ENCODE measurements around the gene SH3D21. TPM values are rescaled to one million over a fixed set of nuclear protein-coding genes. Genes with fewer than 3 reads are reported as not detected.

The SH3D21 gene
- 19.0 and 20.4 TPM in 2 replicates for total RNA-seq

GRCh38 chr1:36306210-36306901 is at the start of gene SH3D21:
TSS of gene SH3D21 (plus strand) at chr1:36306368. CDS start at chr1:36306421, 53 bp downstream.
- Mint-ChIP-seq H3K36me3 (ENCODE audit: low read depth) (peaks cover 54% of the 10 kb centered on the region), H3K27me3 (ENCODE audit: low read depth) (no peaks in the 10 kb centered on the region), H3K4me3 (ENCODE audit: low read depth) (peak within 1 kb of the TSS; percentile 99), H3K27ac (peak within 1 kb of the TSS; percentile 95), H3K9me3 (no peaks in the 10 kb centered on the region), H3K4me1 (ENCODE audit: low read depth) (peaks cover 37% of the 10 kb centered on the region)
- DNase-seq (ENCODE audit: low spot score) = peak; percentile 46
- intact Hi-C loops (cut with micrococcal nuclease) = loop anchor here (1.0 to 10.0 kb wide), 6 partner anchors 17 to 362 kb away; partner anchors contain the start of genes EVA1B, STK40, THRAP3 and TRAPPC3

- intact Hi-C loops (cut with micrococcal nuclease) = no loop called here
- no peak for DNase-seq (ENCODE audit: low spot score)
- H3K9me3 Mint-ChIP-seq = no peaks in the 10 kb centered on the region
- H3K27ac Mint-ChIP-seq = no peak overlapping the region
- peaks cover 43% of the 10 kb centered on the region for H3K36me3 Mint-ChIP-seq (ENCODE audit: low read depth)
- no peak overlapping the region for H3K4me3 Mint-ChIP-seq (ENCODE audit: low read depth)
- no peaks in the 10 kb centered on the region for H3K27me3 Mint-ChIP-seq (ENCODE audit: low read depth)
- H3K4me1 Mint-ChIP-seq (ENCODE audit: low read depth) = peaks cover 24% of the 10 kb centered on the region
These were observed 49.4 kb upstream of the SH3D21 start for GRCh38 chr1:36256558-36257374.

- H3K36me3 Mint-ChIP-seq (ENCODE audit: low read depth) = peaks cover 48% of the 10 kb centered on the region
- peaks cover 24% of the 10 kb centered on the region for H3K4me1 Mint-ChIP-seq (ENCODE audit: low read depth)
- peak overlapping the region; percentile 43 for H3K27ac Mint-ChIP-seq
- DNase-seq (ENCODE audit: low spot score) = no peak
- intact Hi-C loops (cut with micrococcal nuclease) = no loop called here
- no peaks in the 10 kb centered on the region for H3K9me3 Mint-ChIP-seq
- H3K4me3 Mint-ChIP-seq (ENCODE audit: low read depth) = no peak overlapping the region
- H3K27me3 Mint-ChIP-seq (ENCODE audit: low read depth) = no peaks in the 10 kb centered on the region
These were observed 48.8 kb upstream of the SH3D21 start for GRCh38 chr1:36257375-36257767.

GRCh38 chr1:36258960-36259344 is 47.2 kb upstream of the SH3D21 start:
- intact Hi-C loops (cut with micrococcal nuclease) = no loop called here
- Mint-ChIP-seq H3K27ac (no peak overlapping the region), H3K27me3 (ENCODE audit: low read depth) (no peaks in the 10 kb centered on the region), H3K4me3 (ENCODE audit: low read depth) (no peak overlapping the region), H3K9me3 (no peaks in the 10 kb centered on the region), H3K4me1 (ENCODE audit: low read depth) (peaks cover 15% of the 10 kb centered on the region), H3K36me3 (ENCODE audit: low read depth) (peaks cover 49% of the 10 kb centered on the region)
- no peak for DNase-seq (ENCODE audit: low spot score)

GRCh38 chr1:36268981-36269380 is 37.2 kb upstream of the SH3D21 start:
- peaks cover 54% of the 10 kb centered on the region for H3K36me3 Mint-ChIP-seq (ENCODE audit: low read depth)
- no peak overlapping the region for H3K27ac Mint-ChIP-seq
- intact Hi-C loops (cut with micrococcal nuclease) = no loop called here
- H3K27me3 Mint-ChIP-seq (ENCODE audit: low read depth) = no peaks in the 10 kb centered on the region
- no peak overlapping the region for H3K4me3 Mint-ChIP-seq (ENCODE audit: low read depth)
- peaks cover 13% of the 10 kb centered on the region for H3K4me1 Mint-ChIP-seq (ENCODE audit: low read depth)
- DNase-seq (ENCODE audit: low spot score) = no peak
- no peaks in the 10 kb centered on the region for H3K9me3 Mint-ChIP-seq

- intact Hi-C loops (cut with micrococcal nuclease) = no loop called here
- Mint-ChIP-seq H3K9me3 (no peaks in the 10 kb centered on the region), H3K27me3 (ENCODE audit: low read depth) (no peaks in the 10 kb centered on the region), H3K36me3 (ENCODE audit: low read depth) (peaks cover 54% of the 10 kb centered on the region), H3K4me3 (ENCODE audit: low read depth) (no peak overlapping the region), H3K27ac (no peak overlapping the region), H3K4me1 (ENCODE audit: low read depth) (peaks cover 9% of the 10 kb centered on the region)
- DNase-seq (ENCODE audit: low spot score) = no peak
These were observed 36.7 kb upstream of the SH3D21 start for GRCh38 chr1:36269408-36269838.

- no peaks in the 10 kb centered on the region for H3K9me3 Mint-ChIP-seq
- H3K27me3 Mint-ChIP-seq (ENCODE audit: low read depth) = no peaks in the 10 kb centered on the region
- H3K27ac Mint-ChIP-seq = no peak overlapping the region
- intact Hi-C loops (cut with micrococcal nuclease) = no loop called here
- H3K4me3 Mint-ChIP-seq (ENCODE audit: low read depth) = no peak overlapping the region
- peaks cover 42% of the 10 kb centered on the region for H3K36me3 Mint-ChIP-seq (ENCODE audit: low read depth)
- DNase-seq (ENCODE audit: low spot score) = no peak
- H3K4me1 Mint-ChIP-seq (ENCODE audit: low read depth) = peaks cover 5% of the 10 kb centered on the region
These were observed 33.1 kb upstream of the SH3D21 start for GRCh38 chr1:36273024-36273423.

GRCh38 chr1:36274201-36274600 is 32.0 kb upstream of the SH3D21 start:
- Mint-ChIP-seq H3K4me3 (ENCODE audit: low read depth) (no peak overlapping the region), H3K9me3 (no peaks in the 10 kb centered on the region), H3K4me1 (ENCODE audit: low read depth) (peaks cover 2% of the 10 kb centered on the region), H3K36me3 (ENCODE audit: low read depth) (peaks cover 35% of the 10 kb centered on the region), H3K27me3 (ENCODE audit: low read depth) (no peaks in the 10 kb centered on the region), H3K27ac (no peak overlapping the region)
- DNase-seq (ENCODE audit: low spot score) = no peak
- intact Hi-C loops (cut with micrococcal nuclease) = no loop called here

GRCh38 chr1:36276688-36277087 is 29.5 kb upstream of the SH3D21 start:
- H3K4me3 Mint-ChIP-seq (ENCODE audit: low read depth) = no peak overlapping the region
- H3K27me3 Mint-ChIP-seq (ENCODE audit: low read depth) = no peaks in the 10 kb centered on the region
- no peak for DNase-seq (ENCODE audit: low spot score)
- H3K36me3 Mint-ChIP-seq (ENCODE audit: low read depth) = peaks cover 26% of the 10 kb centered on the region
- intact Hi-C loops (cut with micrococcal nuclease) = no loop called here
- H3K27ac Mint-ChIP-seq = no peak overlapping the region
- no peaks in the 10 kb centered on the region for H3K9me3 Mint-ChIP-seq
- H3K4me1 Mint-ChIP-seq (ENCODE audit: low read depth) = peaks cover 18% of the 10 kb centered on the region

GRCh38 chr1:36279110-36279788 is 26.9 kb upstream of the SH3D21 start:
- intact Hi-C loops (cut with micrococcal nuclease) = no loop called here
- H3K27ac Mint-ChIP-seq = peak overlapping the region; percentile 68
- no peak overlapping the region for H3K4me3 Mint-ChIP-seq (ENCODE audit: low read depth)
- no peaks in the 10 kb centered on the region for H3K9me3 Mint-ChIP-seq
- H3K4me1 Mint-ChIP-seq (ENCODE audit: low read depth) = peaks cover 24% of the 10 kb centered on the region
- DNase-seq (ENCODE audit: low spot score) = no peak
- H3K36me3 Mint-ChIP-seq (ENCODE audit: low read depth) = peaks cover 29% of the 10 kb centered on the region
- H3K27me3 Mint-ChIP-seq (ENCODE audit: low read depth) = no peaks in the 10 kb centered on the region

- intact Hi-C loops (cut with micrococcal nuclease) = no loop called here
- no peaks in the 10 kb centered on the region for H3K9me3 Mint-ChIP-seq
- no peak overlapping the region for H3K4me3 Mint-ChIP-seq (ENCODE audit: low read depth)
These were observed 26.3 kb upstream of the SH3D21 start for GRCh38 chr1:36279789-36280296.

GRCh38 chr1:36284061-36284460 is 22.1 kb upstream of the SH3D21 start:
- peak overlapping the region; percentile 51 for H3K27ac Mint-ChIP-seq
- H3K9me3 Mint-ChIP-seq = no peaks in the 10 kb centered on the region
- peaks cover 66% of the 10 kb centered on the region for H3K36me3 Mint-ChIP-seq (ENCODE audit: low read depth)
- H3K27me3 Mint-ChIP-seq (ENCODE audit: low read depth) = no peaks in the 10 kb centered on the region
- no peak overlapping the region for H3K4me3 Mint-ChIP-seq (ENCODE audit: low read depth)
- DNase-seq (ENCODE audit: low spot score) = no peak
- intact Hi-C loops (cut with micrococcal nuclease) = no loop called here
- peaks cover 37% of the 10 kb centered on the region for H3K4me1 Mint-ChIP-seq (ENCODE audit: low read depth)

More at GRCh38 chr1:36279789-36280296, 26.3 kb upstream of the SH3D21 start:
- peak overlapping the region; percentile 68 for H3K27ac Mint-ChIP-seq
- H3K4me1 Mint-ChIP-seq (ENCODE audit: low read depth) = peaks cover 24% of the 10 kb centered on the region
- DNase-seq (ENCODE audit: low spot score) = no peak
- H3K27me3 Mint-ChIP-seq (ENCODE audit: low read depth) = no peaks in the 10 kb centered on the region
- peaks cover 31% of the 10 kb centered on the region for H3K36me3 Mint-ChIP-seq (ENCODE audit: low read depth)
